NCI-H1694 treated with DMSO at 0.1 percent for 48 hours (cell line): ENCODE results near the gene TMEM135.

Experiments
- DNase-seq: peaks from one replicate; lab custom pipeline; 2025; lab: John Stamatoyannopoulos, UW

The TMEM135 gene

GRCh38 chr11:87356428-87356827 is 318.7 kb downstream of the TMEM135 start:
- no peak for DNase-seq

- DNase-seq = no peak
Observed at GRCh38 chr11:87358461-87358860, 320.7 kb downstream of the TMEM135 start.

GRCh38 chr11:87359401-87359800 is 321.7 kb downstream of the TMEM135 start:
- no peak for DNase-seq

- DNase-seq = no peak
Observed at GRCh38 chr11:87361891-87362290, 324.2 kb downstream of the TMEM135 start.

- no peak for DNase-seq
Observed at GRCh38 chr11:87366346-87366745, 328.6 kb downstream of the TMEM135 start.

- DNase-seq = no peak
Observed at GRCh38 chr11:87366763-87367405, 329.1 kb downstream of the TMEM135 start.

GRCh38 chr11:87368151-87368550 is 330.4 kb downstream of the TMEM135 start:
- DNase-seq = no peak

GRCh38 chr11:87368858-87369480 is 331.2 kb downstream of the TMEM135 start:
- DNase-seq = no peak

- DNase-seq = no peak
Observed at GRCh38 chr11:87369888-87370287, 332.2 kb downstream of the TMEM135 start.

- DNase-seq = no peak
Observed at GRCh38 chr11:87372065-87372464, 334.3 kb downstream of the TMEM135 start.
